K562 (cell line): ENCODE data around the gene ARMH3. TPM values are rescaled to one million over a fixed set of nuclear protein-coding genes. Genes with fewer than 3 reads are reported as not detected.

Source experiments
- ARID1B ChIP-seq: fragments of 450-650 bp; IDR thresholded peaks from 2 replicates; pipeline ENCODE4 v1.6.1; 2016; ENCODE audit warnings: antibody characterized with exemption, mild to moderate bottlenecking, inconsistent platforms
- BCLAF1 ChIP-seq, 2 experiments: fragments of 450-650 bp in 1 of 2; IDR thresholded peaks; 2 replicates each; pipeline ENCODE4 v1.6.1; 2011 to 2017; ENCODE audit warnings: low read depth in 2 of 2, antibody characterized with exemption in 1 of 2, borderline replicate concordance in 1 of 2, low read length in 1 of 2, mild to moderate bottlenecking in 1 of 2, mixed read lengths in 1 of 2; ENCODE audit not compliant: control insufficient read depth in 1 of 2
- DEAF1 ChIP-seq: fragments of 450-650 bp; formaldehyde crosslinking; IDR thresholded peaks from 2 replicates; pipeline ENCODE4 v1.4.0; 2020; ENCODE audit warnings: mild to moderate bottlenecking, moderate library complexity
- E2F1 ChIP-seq: sonication (generic); formaldehyde crosslinking; IDR thresholded peaks from 2 replicates; pipeline ENCODE4 v1.8.1; 2023; ENCODE audit warnings: mild to moderate bottlenecking, missing genetic modification reagents, moderate library complexity
- EHMT2 ChIP-seq: fragments of 450-650 bp; IDR thresholded peaks from 2 replicates; pipeline ENCODE4 v1.6.1; 2018; ENCODE audit warnings: antibody characterized with exemption
- FOXP4 ChIP-seq: sonication (generic); formaldehyde crosslinking; IDR thresholded peaks from 2 replicates; pipeline ENCODE4 v1.8.0; 2022; ENCODE audit warnings: mild to moderate bottlenecking, missing genetic modification reagents, borderline replicate concordance
- HMGN3 ChIP-seq: IDR thresholded peaks from 2 replicates; pipeline ENCODE4 v1.6.1; 2011; ENCODE audit warnings: borderline replicate concordance, low read depth, mild to moderate bottlenecking, mixed read lengths, low read length; ENCODE audit not compliant: insufficient read length; ENCODE audit errors: extremely low read depth
- MTA3 ChIP-seq: fragments of 450-650 bp; formaldehyde crosslinking; IDR thresholded peaks from 2 replicates; pipeline ENCODE4 v1.6.1; 2017; ENCODE audit warnings: mild to moderate bottlenecking, borderline replicate concordance
- MYC ChIP-seq, 2 experiments: fragments of 250-450 bp in 1 of 2; sonication (Bioruptor Pico) in 1 of 2; IDR thresholded peaks; 2 replicates each; pipeline versions ENCODE4 v1.5.1 to v1.6.1; 2012 to 2021; ENCODE audit warnings: low read depth in 2 of 2, borderline replicate concordance in 1 of 2, improper control_type of control experiment in 1 of 2, low read length in 1 of 2, mild to moderate bottlenecking in 1 of 2, moderate library complexity in 1 of 2
- NKRF ChIP-seq: fragments of 450-650 bp; IDR thresholded peaks from 2 replicates; pipeline ENCODE4 v1.6.1; 2016; ENCODE audit warnings: borderline replicate concordance
- PML ChIP-seq: IDR thresholded peaks from 2 replicates; pipeline ENCODE4 v1.6.1; 2012; ENCODE audit warnings: low read length, inconsistent platforms
- RHOXF2B ChIP-seq: fragments of 250-450 bp; sonication (Bioruptor Pico); conservative IDR thresholded peaks from 2 replicates; pipeline ENCODE4 v1.5.1; 2021
- SP1 ChIP-seq: sonication (generic); formaldehyde crosslinking; IDR thresholded peaks from 2 replicates; pipeline ENCODE4 v1.8.1; 2022; ENCODE audit warnings: mild to moderate bottlenecking, missing genetic modification reagents
- ZNF347 ChIP-seq: fragments of 450-650 bp; formaldehyde crosslinking; IDR thresholded peaks from 2 replicates; pipeline ENCODE4 v1.4.0; 2020; ENCODE audit warnings: low read depth, mild to moderate bottlenecking, moderate library complexity
- polyA plus RNA-seq, 8 experiments: library from polyadenylated mRNA; depleted of rRNA in 4 of 8; stranded (reverse) in 5 of 8; unstranded in 3 of 8; fragments of >200 nt; fragmentation: Nextera tagmentation in 2 of 8; fragmentation: Illumina TruSeq in 1 of 8; extraction: Ambion mirVana in 2 of 8; extraction: Trizol in 1 of 8; gene quantifications; 2 replicates each; pipeline versions ENCODE4 v1.2.1 to v1.2.3, GENCODE V29; 2011 to 2014; ENCODE audit warnings: inconsistent platforms in 1 of 8, missing spikeins in 1 of 8
- total RNA-seq, 7 experiments: library from RNA; depleted of rRNA in 6 of 7; stranded (reverse); fragments of >200 nt in 6 of 7; fragmentation: Illumina TruSeq in 2 of 7; extraction: Trizol in 2 of 7; gene quantifications; 2 replicates each; pipeline versions ENCODE4 v1.2.1 to v1.2.3, GENCODE V29; 2011 to 2021; ENCODE audit warnings: low replicate concordance in 1 of 7

Gene ARMH3
- total and polyA plus RNA-seq, 9 of the 15 experiments (the other 6 are each of a cell fraction or from before 2014, with no cell fraction given) = 0.29 to 0.73 TPM; not detected in 7

GRCh38 chr10:101818119-101818871 is 237.7 kb downstream of the ARMH3 start, which contains the start of gene OGA (continued):
- peak; percentile 54; the same call in 1 of the 2 replicates for TF ChIP-seq NKRF
- 0 out of 2 replicates have a peak, but pooled peaks have one; percentile 46 for TF ChIP-seq FOXP4 (CRISPR knock-in tag)
- TF ChIP-seq MTA3 = peak; percentile 39; the same call in 1 of the 2 replicates
- TF ChIP-seq BCLAF1 (IDR thresholded peaks at IDR 0.05; ENCODE audit: borderline replicate concordance in 1 of 2, control insufficient read depth in 1 of 2, low read depth in 2 of 2, low read length in 1 of 2) = peak in 1 of 2 experiments; percentile 94; a peak in 2 of 4 replicates
- no peak for TF ChIP-seq E2F1 (CRISPR knock-in tag)
- TF ChIP-seq ZNF347 = no peak
- no peak for TF ChIP-seq RHOXF2B (CRISPR knock-in tag)
- TF ChIP-seq EHMT2 = no peak
- TF ChIP-seq SP1 = peak; percentile 85
- peak; percentile 46; the same call in 1 of the 2 replicates for TF ChIP-seq DEAF1 (CRISPR knock-in tag)
- TF ChIP-seq MYC (IDR thresholded peaks at IDR 0.05; ENCODE audit: low read depth, low read length) = no peak; the same call in 1 of the 2 replicates
- TF ChIP-seq MYC (CRISPR knock-in tag; IDR thresholded peaks at IDR 0.05; ENCODE audit: borderline replicate concordance, low read depth) = peak; percentile 34; the same call in 1 of the 2 replicates
- TF ChIP-seq PML = peak; percentile 53; the same call in 1 of the 2 replicates
- peak; percentile 6 for TF ChIP-seq HMGN3
- TF ChIP-seq ARID1B = 0 out of 2 replicates have a peak, but pooled peaks have one; percentile 16
